Adipocyte (in vitro differentiated cells): ENCODE measurements around the gene RNF169.

Experiments used
- DNase-seq: peaks from one replicate; pipeline ENCODE4 v3.0.0-alpha.2; 2015; ENCODE audit warnings: low read depth
- H3K27me3 ChIP-seq: replicated peaks from 2 replicates; pipeline ENCODE4 v1.7.0; 2013; ENCODE audit warnings: mild to moderate bottlenecking, low read length, moderate library complexity; ENCODE audit not compliant: control insufficient read depth, insufficient read depth
- H3K36me3 ChIP-seq: 2 replicates; pipeline ENCODE4 v1.7.0; 2013; ENCODE audit warnings: low read length, mild to moderate bottlenecking, moderate library complexity; ENCODE audit not compliant: control insufficient read depth, insufficient read depth, severe bottlenecking
- H3K4me1 ChIP-seq: 2 replicates; pipeline ENCODE4 v1.7.0; 2013; ENCODE audit warnings: mild to moderate bottlenecking, low read length, moderate library complexity; ENCODE audit not compliant: control insufficient read depth, insufficient read depth
- H3K4me3 ChIP-seq: 2 replicates; pipeline ENCODE4 v1.7.0; 2013; ENCODE audit warnings: mild to moderate bottlenecking, low read length, moderate library complexity
- H3K9ac ChIP-seq: 2 replicates; pipeline ENCODE4 v1.7.0; 2013; ENCODE audit warnings: mild to moderate bottlenecking, low read length, moderate library complexity
- H3K9me3 ChIP-seq: 2 replicates; pipeline ENCODE4 v1.7.0; 2013; ENCODE audit warnings: mild to moderate bottlenecking, low read length, moderate library complexity; ENCODE audit not compliant: control insufficient read depth

RNF169 gene

GRCh38 chr11:74775762-74776161 is 27.1 kb downstream of the RNF169 start:
- Histone ChIP-seq H3K27me3 (no peaks in the 10 kb centered on the region), H3K9ac (no peak overlapping the region), H3K36me3 (no peaks in the 10 kb centered on the region), H3K4me1 (peaks cover 10% of the 10 kb centered on the region), H3K9me3 (no peaks in the 10 kb centered on the region), H3K4me3 (no peak overlapping the region)
- no peak for DNase-seq

GRCh38 chr11:74776546-74776945 is 27.9 kb downstream of the RNF169 start:
- H3K4me3 ChIP-seq: no peak overlapping the region
- no peaks in the 10 kb centered on the region for H3K36me3 ChIP-seq
- H3K27me3 ChIP-seq: no peaks in the 10 kb centered on the region
- no peak for DNase-seq
- H3K9me3 ChIP-seq: no peaks in the 10 kb centered on the region
- no peak overlapping the region for H3K9ac ChIP-seq
- peaks cover 10% of the 10 kb centered on the region for H3K4me1 ChIP-seq

GRCh38 chr11:74777038-74777437 is 28.4 kb downstream of the RNF169 start:
- no peak overlapping the region for H3K4me3 ChIP-seq
- no peaks in the 10 kb centered on the region for H3K9me3 ChIP-seq
- no peaks in the 10 kb centered on the region for H3K27me3 ChIP-seq
- no peak overlapping the region for H3K9ac ChIP-seq
- H3K4me1 ChIP-seq: peaks cover 10% of the 10 kb centered on the region
- no peaks in the 10 kb centered on the region for H3K36me3 ChIP-seq
- DNase-seq: no peak

GRCh38 chr11:74777877-74778276 is 29.2 kb downstream of the RNF169 start:
- H3K9me3 ChIP-seq: no peaks in the 10 kb centered on the region
- no peaks in the 10 kb centered on the region for H3K27me3 ChIP-seq
- H3K9ac ChIP-seq: no peak overlapping the region
- no peak overlapping the region for H3K4me3 ChIP-seq
- no peak for DNase-seq
- H3K36me3 ChIP-seq: no peaks in the 10 kb centered on the region
- peaks cover 10% of the 10 kb centered on the region for H3K4me1 ChIP-seq

GRCh38 chr11:74778581-74778980 is 29.9 kb downstream of the RNF169 start:
- H3K27me3 ChIP-seq: no peaks in the 10 kb centered on the region
- no peaks in the 10 kb centered on the region for H3K9me3 ChIP-seq
- no peak for DNase-seq
- peaks cover 15% of the 10 kb centered on the region for H3K4me1 ChIP-seq
- no peak overlapping the region for H3K4me3 ChIP-seq
- no peaks in the 10 kb centered on the region for H3K36me3 ChIP-seq
- H3K9ac ChIP-seq: no peak overlapping the region

GRCh38 chr11:74780248-74781005 is 31.8 kb downstream of the RNF169 start:
- H3K4me3 ChIP-seq: no peak overlapping the region
- H3K27me3 ChIP-seq: no peaks in the 10 kb centered on the region
- DNase-seq: peak; percentile 20
- peaks cover 24% of the 10 kb centered on the region for H3K4me1 ChIP-seq
- no peak overlapping the region for H3K9ac ChIP-seq
- no peaks in the 10 kb centered on the region for H3K9me3 ChIP-seq
- H3K36me3 ChIP-seq: no peaks in the 10 kb centered on the region

GRCh38 chr11:74783241-74783871 is 34.7 kb downstream of the RNF169 start:
- Histone ChIP-seq H3K27me3 (no peaks in the 10 kb centered on the region), H3K9ac (no peak overlapping the region), H3K9me3 (no peaks in the 10 kb centered on the region), H3K36me3 (no peaks in the 10 kb centered on the region), H3K4me3 (peak overlapping the region; percentile 18), H3K4me1 (peaks cover 20% of the 10 kb centered on the region)
- peak; percentile 54 for DNase-seq

GRCh38 chr11:74784234-74784633 is 35.6 kb downstream of the RNF169 start:
- peaks cover under 1% of the 10 kb centered on the region for H3K36me3 ChIP-seq
- no peak for DNase-seq
- no peaks in the 10 kb centered on the region for H3K27me3 ChIP-seq
- no peaks in the 10 kb centered on the region for H3K9me3 ChIP-seq
- no peak overlapping the region for H3K4me3 ChIP-seq
- H3K9ac ChIP-seq: no peak overlapping the region
- peaks cover 20% of the 10 kb centered on the region for H3K4me1 ChIP-seq

- peaks cover 20% of the 10 kb centered on the region for H3K4me1 ChIP-seq
- H3K36me3 ChIP-seq: peaks cover 5% of the 10 kb centered on the region
- DNase-seq: no peak
Observed at GRCh38 chr11:74784726-74785125, 36.1 kb downstream of the RNF169 start.

GRCh38 chr11:74786574-74786973 is 37.9 kb downstream of the RNF169 start:
- Histone ChIP-seq H3K9ac (no peak overlapping the region), H3K4me3 (no peak overlapping the region), H3K27me3 (no peaks in the 10 kb centered on the region), H3K9me3 (no peaks in the 10 kb centered on the region), H3K4me1 (peaks cover 14% of the 10 kb centered on the region), H3K36me3 (peaks cover 22% of the 10 kb centered on the region)
- no peak for DNase-seq

More at GRCh38 chr11:74784726-74785125, 36.1 kb downstream of the RNF169 start:
- Histone ChIP-seq H3K9me3 (no peaks in the 10 kb centered on the region), H3K9ac (no peak overlapping the region), H3K27me3 (no peaks in the 10 kb centered on the region), H3K4me3 (no peak overlapping the region)

- H3K27me3 ChIP-seq: no peaks in the 10 kb centered on the region
- H3K9me3 ChIP-seq: no peaks in the 10 kb centered on the region
- H3K4me3 ChIP-seq: no peak overlapping the region
- H3K36me3 ChIP-seq: peaks cover 30% of the 10 kb centered on the region
- H3K9ac ChIP-seq: no peak overlapping the region
- DNase-seq: no peak
- H3K4me1 ChIP-seq: no peaks in the 10 kb centered on the region
Observed at GRCh38 chr11:74791333-74792100, 42.9 kb downstream of the RNF169 start.
